ENCODE measurements around the gene TMEM212. TPM values are rescaled to one million over a fixed set of nuclear protein-coding genes. Genes with fewer than 3 reads are reported as not detected.
A peak's percentile ranks its signal among the peaks of the same experiment; 100 is the strongest.

Gene TMEM212
- polyA plus RNA-seq, 1 donor (not counting 4 experiments of a cell fraction or from before 2014, with no cell fraction given), result not detected

GRCh38 chr3:171832989-171833388 is 10.2 kb upstream of the TMEM212 start:
- Histone ChIP-seq H3K4me2 (ENCODE audit: control insufficient read depth, extremely low read depth, insufficient read depth, low read depth, low read length) (no peak overlapping the region), H3K4me3 (ENCODE audit: control insufficient read depth in 2 of 3, extremely low read depth in 1 of 3, insufficient read depth in 2 of 3, low read depth in 1 of 3, low read length in 3 of 3) (no peak overlapping the region), H4K20me1 (ENCODE audit: control insufficient read depth, extremely low read depth, insufficient read depth, low read length) (no peaks in the 10 kb centered on the region), H3K9ac (ENCODE audit: control insufficient read depth, extremely low read depth, insufficient read depth, low read length) (no peak overlapping the region), H3K36me3 (ENCODE audit: control insufficient read depth in 2 of 2, extremely low read depth in 1 of 2, insufficient read depth in 2 of 2, low read length in 2 of 2) (no peaks in the 10 kb centered on the region), H3K4me1 (ENCODE audit: control insufficient read depth, extremely low read depth, insufficient read depth, low read length) (no peaks in the 10 kb centered on the region), H3K9me1 (ENCODE audit: control insufficient read depth, extremely low read depth, insufficient read depth, low read length) (no peaks in the 10 kb centered on the region), H3K9me3 (ENCODE audit: control insufficient read depth, low read depth, low read length) (no peaks in the 10 kb centered on the region), H3K27ac (ENCODE audit: control insufficient read depth, insufficient read depth, low read length) (no peak overlapping the region), H2AFZ (ENCODE audit: control insufficient read depth, low read length) (no peak overlapping the region), H3K79me2 (ENCODE audit: control insufficient read depth, insufficient read depth, low read length) (no peaks in the 10 kb centered on the region), H3K27me3 (ENCODE audit: control insufficient read depth, extremely low read depth, insufficient read depth, low read length) (no peaks in the 10 kb centered on the region)
- DNase-seq (ENCODE audit: low read depth, low spot score) (no peak), FAIRE-seq (no peak)
- dilution Hi-C loops (cut with MboI; ENCODE audit: extremely low pct_ligation_motif_present, low sequenced_read_pairs), result no loop called here
- TF ChIP-seq EZH2 (IDR thresholded peaks at IDR 0.05; ENCODE audit: low read length), result no peak
- no peak for TF ChIP-seq CTCF (optimal IDR thresholded peaks at IDR 0.05 in 1 of 3, IDR thresholded peaks at IDR 0.05 in 1 of 3, conservative IDR thresholded peaks at IDR 0.05 in 1 of 3; ENCODE audit: extremely low read depth in 1 of 3, insufficient read depth in 2 of 3, low read length in 3 of 3)

GRCh38 chr3:171833789-171834460 is 9.2 kb upstream of the TMEM212 start:
- no peak overlapping the region for H3K27ac ChIP-seq (ENCODE audit: control insufficient read depth, insufficient read depth, low read length)
- H3K4me3 ChIP-seq (ENCODE audit: control insufficient read depth in 2 of 3, extremely low read depth in 1 of 3, insufficient read depth in 2 of 3, low read depth in 1 of 3, low read length in 3 of 3), result no peak overlapping the region
- dilution Hi-C loops (cut with MboI; ENCODE audit: extremely low pct_ligation_motif_present, low sequenced_read_pairs), result no loop called here
- TF ChIP-seq CTCF (optimal IDR thresholded peaks at IDR 0.05 in 1 of 3, IDR thresholded peaks at IDR 0.05 in 1 of 3, conservative IDR thresholded peaks at IDR 0.05 in 1 of 3; ENCODE audit: extremely low read depth in 1 of 3, insufficient read depth in 2 of 3, low read length in 3 of 3), result peak in 2 of 3 experiments; percentile 56 to 58
- no peak for TF ChIP-seq EZH2 (IDR thresholded peaks at IDR 0.05; ENCODE audit: low read length)
- no peak overlapping the region for H3K4me2 ChIP-seq (ENCODE audit: control insufficient read depth, extremely low read depth, insufficient read depth, low read depth, low read length)
- H2AFZ ChIP-seq (ENCODE audit: control insufficient read depth, low read length), result no peak overlapping the region
- no peaks in the 10 kb centered on the region for H3K79me2 ChIP-seq (ENCODE audit: control insufficient read depth, insufficient read depth, low read length)
- no peaks in the 10 kb centered on the region for H3K36me3 ChIP-seq (ENCODE audit: control insufficient read depth in 2 of 2, extremely low read depth in 1 of 2, insufficient read depth in 2 of 2, low read length in 2 of 2)
- no peak overlapping the region for H3K9ac ChIP-seq (ENCODE audit: control insufficient read depth, extremely low read depth, insufficient read depth, low read length)
- no peaks in the 10 kb centered on the region for H4K20me1 ChIP-seq (ENCODE audit: control insufficient read depth, extremely low read depth, insufficient read depth, low read length)
- no peaks in the 10 kb centered on the region for H3K4me1 ChIP-seq (ENCODE audit: control insufficient read depth, extremely low read depth, insufficient read depth, low read length)
- H3K9me3 ChIP-seq (ENCODE audit: control insufficient read depth, low read depth, low read length), result no peaks in the 10 kb centered on the region
- FAIRE-seq (no peak), DNase-seq (ENCODE audit: low read depth, low spot score) (no peak)
- H3K9me1 ChIP-seq (ENCODE audit: control insufficient read depth, extremely low read depth, insufficient read depth, low read length), result no peaks in the 10 kb centered on the region
- peaks cover 2% of the 10 kb centered on the region for H3K27me3 ChIP-seq (ENCODE audit: control insufficient read depth, extremely low read depth, insufficient read depth, low read length)
